ENCODE results near the gene RGS12. TPM values are rescaled to one million over a fixed set of nuclear protein-coding genes. Genes with fewer than 3 reads are reported as not detected.

Gene RGS12
- total RNA-seq, 1 donor from 2014 or later, result 26.3 TPM

DNA sequence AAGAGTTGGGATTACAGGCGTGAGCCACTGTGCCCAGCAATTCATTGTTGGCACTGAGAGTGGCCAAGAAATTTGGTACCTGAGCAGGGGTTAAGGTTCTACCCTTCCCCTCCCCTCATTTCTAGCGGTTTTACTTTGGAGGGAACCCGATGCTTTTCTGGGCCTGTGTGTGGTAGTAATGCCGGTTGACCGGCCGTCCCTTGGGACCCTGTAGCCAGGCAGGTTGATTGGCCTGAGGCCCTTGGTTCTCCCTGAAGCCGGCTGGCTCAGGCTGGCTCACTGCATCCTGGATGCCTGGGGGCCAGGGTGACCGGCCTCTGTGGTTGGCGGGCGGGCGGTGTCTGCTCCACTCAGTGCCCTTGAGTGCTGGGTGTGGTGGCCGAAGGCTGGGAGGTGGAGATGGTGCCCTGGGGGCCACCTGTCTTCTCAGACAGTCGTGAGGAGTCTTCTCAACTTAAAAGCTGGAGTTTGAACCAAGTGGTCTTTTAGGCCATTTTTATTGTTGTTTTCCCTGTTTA lies 45.6 kb downstream of the RGS12 start:
- H3K4me3 ChIP-seq, result no peak overlapping the region
- no peak for DNase-seq (ENCODE audit: low spot score in 2 of 2)
- no peak overlapping the region for H3K27ac ChIP-seq
- no peaks in the 10 kb centered on the region for H3K9me3 ChIP-seq
- peaks cover 0 to under 1% of the 10 kb centered on the region in 2 donors for H3K36me3 ChIP-seq
- intact Hi-C loops (cut with DNase I), result no loop called here
- no peaks in the 10 kb centered on the region for H3K27me3 ChIP-seq
- H3K4me1 ChIP-seq, result no peaks in the 10 kb centered on the region
- TF ChIP-seq, protein P1, sequence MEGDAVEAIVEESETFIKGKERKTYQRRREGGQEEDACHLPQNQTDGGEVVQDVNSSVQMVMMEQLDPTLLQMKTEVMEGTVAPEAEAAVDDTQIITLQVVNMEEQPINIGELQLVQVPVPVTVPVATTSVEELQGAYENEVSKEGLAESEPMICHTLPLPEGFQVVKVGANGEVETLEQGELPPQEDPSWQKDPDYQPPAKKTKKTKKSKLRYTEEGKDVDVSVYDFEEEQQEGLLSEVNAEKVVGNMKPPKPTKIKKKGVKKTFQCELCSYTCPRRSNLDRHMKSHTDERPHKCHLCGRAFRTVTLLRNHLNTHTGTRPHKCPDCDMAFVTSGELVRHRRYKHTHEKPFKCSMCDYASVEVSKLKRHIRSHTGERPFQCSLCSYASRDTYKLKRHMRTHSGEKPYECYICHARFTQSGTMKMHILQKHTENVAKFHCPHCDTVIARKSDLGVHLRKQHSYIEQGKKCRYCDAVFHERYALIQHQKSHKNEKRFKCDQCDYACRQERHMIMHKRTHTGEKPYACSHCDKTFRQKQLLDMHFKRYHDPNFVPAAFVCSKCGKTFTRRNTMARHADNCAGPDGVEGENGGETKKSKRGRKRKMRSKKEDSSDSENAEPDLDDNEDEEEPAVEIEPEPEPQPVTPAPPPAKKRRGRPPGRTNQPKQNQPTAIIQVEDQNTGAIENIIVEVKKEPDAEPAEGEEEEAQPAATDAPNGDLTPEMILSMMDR (IDR thresholded peaks at IDR 0.05), result no peak

DNA sequence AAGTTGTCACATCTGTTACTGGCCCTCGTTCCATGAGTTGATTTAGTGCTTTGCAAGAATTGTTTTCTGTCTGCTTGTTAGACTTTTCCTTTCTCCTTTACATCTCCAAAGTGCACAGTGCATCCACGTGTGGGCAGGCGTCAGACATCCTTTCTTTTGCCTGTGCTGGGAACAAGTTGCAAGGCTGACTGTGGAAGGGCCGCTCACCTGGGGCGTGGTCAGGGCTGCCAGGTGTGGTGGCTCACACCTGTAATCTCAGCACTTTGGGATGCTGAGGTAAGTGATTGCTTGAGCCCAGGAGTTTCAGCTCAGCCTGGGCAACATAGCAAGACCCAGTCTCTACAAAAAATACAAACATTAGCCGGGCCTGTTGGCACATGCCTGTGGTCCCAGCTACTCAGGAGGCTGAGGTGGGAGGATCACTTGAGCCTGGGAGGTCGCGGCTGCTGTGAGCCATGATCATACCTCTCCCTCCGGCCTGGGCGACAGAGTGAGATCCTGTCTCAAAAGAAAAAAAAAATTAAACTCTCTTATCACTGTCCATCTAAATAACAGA lies 46.2 kb downstream of the RGS12 start:
- Histone ChIP-seq H3K4me3 (no peak overlapping the region), H3K4me1 (no peaks in the 10 kb centered on the region), H3K27ac (no peak overlapping the region), H3K27me3 (no peaks in the 10 kb centered on the region), H3K36me3 (peaks cover 0 to 7% of the 10 kb centered on the region in 2 donors), H3K9me3 (no peaks in the 10 kb centered on the region)
- TF ChIP-seq, protein P1 (IDR thresholded peaks at IDR 0.05), result no peak
- intact Hi-C loops (cut with DNase I), result no loop called here
- no peak for DNase-seq (ENCODE audit: low spot score in 2 of 2)

DNA sequence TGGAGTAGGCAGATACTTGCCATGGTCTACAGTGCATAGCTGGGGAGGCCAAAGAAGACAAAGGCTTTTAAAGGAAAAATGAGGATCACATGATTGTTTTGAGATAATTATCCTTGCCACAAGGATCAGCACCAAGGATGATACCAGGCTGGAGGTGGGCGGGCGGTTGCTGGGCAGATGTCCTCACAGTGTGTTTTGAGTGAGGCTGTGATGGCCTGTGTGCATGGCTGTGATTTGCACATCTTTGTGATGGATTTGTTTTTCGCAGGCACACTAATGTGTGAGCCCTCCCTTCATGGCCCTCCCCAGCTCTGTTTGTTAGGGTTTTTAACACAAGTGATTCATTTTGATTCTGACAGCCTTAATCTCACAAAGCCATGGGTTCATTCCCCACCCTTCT lies 46.8 kb downstream of the RGS12 start:
- intact Hi-C loops (cut with DNase I), result no loop called here
- TF ChIP-seq, protein P1 (IDR thresholded peaks at IDR 0.05), result no peak
- Histone ChIP-seq H3K4me3 (no peak overlapping the region), H3K4me1 (no peaks in the 10 kb centered on the region), H3K36me3 (peaks cover 0 to 7% of the 10 kb centered on the region in 2 donors), H3K27me3 (no peaks in the 10 kb centered on the region), H3K27ac (no peak overlapping the region), H3K9me3 (no peaks in the 10 kb centered on the region)
- DNase-seq (ENCODE audit: low spot score in 2 of 2), result no peak

DNA sequence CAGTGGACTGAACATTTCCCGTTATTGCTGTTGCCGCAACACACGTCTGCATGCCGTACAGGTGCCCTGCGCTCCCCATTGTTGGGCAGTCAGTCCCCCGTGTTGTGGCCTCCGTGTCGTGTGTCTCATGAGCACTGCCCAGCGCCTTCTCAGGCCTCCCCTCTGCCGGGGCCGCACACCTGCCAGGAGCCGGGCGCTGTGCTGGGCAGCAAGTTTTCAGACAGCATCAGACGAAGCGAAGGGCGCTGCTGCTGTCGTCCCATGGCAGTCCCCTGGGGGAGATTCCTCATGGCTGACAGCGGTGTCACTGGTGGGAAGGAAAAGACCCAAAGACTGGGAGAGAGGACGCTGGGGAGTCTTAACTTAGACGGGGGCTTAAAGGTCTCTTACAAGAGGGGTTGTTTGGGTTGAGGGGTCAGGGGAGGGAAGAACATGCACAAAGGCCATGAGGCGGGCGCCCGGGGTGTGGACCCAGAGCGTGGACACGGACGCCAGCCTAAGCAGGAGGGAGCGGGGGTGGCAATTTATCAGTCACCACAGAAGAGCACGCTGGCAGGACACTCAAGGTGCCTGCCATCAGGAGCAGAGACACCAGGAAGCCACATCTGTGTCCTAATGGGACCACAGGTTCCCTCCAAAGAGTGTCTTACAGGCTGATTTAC lies 47.3 kb downstream of the RGS12 start:
- Histone ChIP-seq H3K27ac (no peak overlapping the region), H3K9me3 (no peaks in the 10 kb centered on the region), H3K36me3 (peaks cover 0 to 7% of the 10 kb centered on the region in 2 donors), H3K27me3 (no peaks in the 10 kb centered on the region), H3K4me1 (no peaks in the 10 kb centered on the region), H3K4me3 (no peak overlapping the region)
- TF ChIP-seq, protein P1 (IDR thresholded peaks at IDR 0.05), result no peak
- intact Hi-C loops (cut with DNase I), result loop anchor here (10.0 kb wide), 1 partner anchor 535 kb away; no protein-coding TSS in a partner anchor
- DNase-seq (ENCODE audit: low spot score in 2 of 2), result no peak

DNA sequence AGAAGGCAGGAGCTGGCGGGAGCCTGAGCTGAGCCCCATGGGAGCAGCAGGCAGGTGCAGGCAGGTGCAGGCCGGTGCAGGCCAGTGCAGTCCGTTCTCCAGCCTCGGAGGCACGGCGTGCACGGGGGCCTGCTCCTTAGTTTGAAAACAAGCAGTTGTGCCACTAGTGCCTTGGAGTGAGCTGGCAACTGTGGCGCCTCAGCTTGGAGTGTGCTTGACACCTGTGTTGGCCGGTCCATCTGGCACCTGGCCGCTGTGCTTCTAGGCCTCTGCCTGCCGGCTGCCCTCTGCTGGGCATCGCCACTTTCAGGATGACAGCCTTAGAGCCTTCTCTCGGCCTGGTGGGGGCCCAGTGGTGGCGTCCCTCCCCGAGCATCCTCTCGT lies 47.9 kb downstream of the RGS12 start:
- DNase-seq (ENCODE audit: low spot score in 2 of 2), result no peak
- Histone ChIP-seq H3K36me3 (peaks cover 0 to 7% of the 10 kb centered on the region in 2 donors), H3K9me3 (no peaks in the 10 kb centered on the region), H3K4me3 (no peak overlapping the region), H3K27me3 (no peaks in the 10 kb centered on the region), H3K27ac (no peak overlapping the region), H3K4me1 (no peaks in the 10 kb centered on the region)
- intact Hi-C loops (cut with DNase I), result loop anchor here (10.0 kb wide), 1 partner anchor 534 kb away; no protein-coding TSS in a partner anchor
- TF ChIP-seq, protein P1 (IDR thresholded peaks at IDR 0.05), result no peak
